Measurements from ENCODE around the gene MTHFS. TPM values are rescaled to one million over a fixed set of nuclear protein-coding genes. Genes with fewer than 3 reads are reported as not detected.

Gene MTHFS
- total RNA-seq, 1 donor from 2014 or later = 12.5 TPM

DNA sequence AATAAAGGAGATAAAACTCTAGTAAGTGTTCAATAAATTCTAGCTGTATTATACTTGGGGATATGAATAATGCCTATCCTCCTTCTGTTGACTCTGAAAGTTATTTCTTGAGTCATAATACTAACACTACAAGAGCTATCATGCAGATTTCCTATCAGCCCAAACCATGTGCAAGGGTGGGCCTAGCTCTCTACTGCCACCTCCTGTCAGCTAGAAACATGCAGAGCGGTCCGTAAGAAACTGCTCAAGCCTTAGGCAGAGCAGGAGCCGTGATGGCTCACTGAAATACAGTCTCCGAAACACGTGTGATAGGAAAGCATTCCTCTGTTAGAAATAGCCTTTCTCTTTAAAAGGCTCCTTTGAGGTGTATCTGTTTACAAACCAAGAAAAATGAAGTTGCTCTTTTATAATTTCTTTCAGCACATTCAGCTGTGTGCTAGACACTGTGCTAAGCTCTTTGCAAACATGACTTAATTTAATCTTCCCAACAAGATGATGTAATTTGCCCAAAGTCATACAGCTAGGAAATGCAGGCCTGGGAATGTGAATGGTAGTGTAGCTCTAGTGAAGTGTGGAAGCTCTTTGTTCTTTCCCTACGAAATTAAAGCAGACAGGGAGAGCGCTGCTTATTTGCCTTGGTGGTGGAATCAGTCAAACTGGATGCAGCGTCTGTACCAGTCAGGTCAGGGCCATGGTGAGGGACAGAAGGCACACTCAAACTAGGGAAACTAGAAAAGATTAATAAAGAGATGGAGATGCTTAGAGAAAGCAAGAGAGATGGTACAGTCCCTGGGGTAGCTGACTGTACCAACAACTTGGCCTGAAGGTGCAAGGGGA, 43.1 kb downstream of the MTHFS start:
- H3K4me3 ChIP-seq (ENCODE audit: low read depth, low read length) = no peak overlapping the region
- DNase-seq (ENCODE audit: low read depth) = peak; percentile 45
- TF ChIP-seq, protein P1, sequence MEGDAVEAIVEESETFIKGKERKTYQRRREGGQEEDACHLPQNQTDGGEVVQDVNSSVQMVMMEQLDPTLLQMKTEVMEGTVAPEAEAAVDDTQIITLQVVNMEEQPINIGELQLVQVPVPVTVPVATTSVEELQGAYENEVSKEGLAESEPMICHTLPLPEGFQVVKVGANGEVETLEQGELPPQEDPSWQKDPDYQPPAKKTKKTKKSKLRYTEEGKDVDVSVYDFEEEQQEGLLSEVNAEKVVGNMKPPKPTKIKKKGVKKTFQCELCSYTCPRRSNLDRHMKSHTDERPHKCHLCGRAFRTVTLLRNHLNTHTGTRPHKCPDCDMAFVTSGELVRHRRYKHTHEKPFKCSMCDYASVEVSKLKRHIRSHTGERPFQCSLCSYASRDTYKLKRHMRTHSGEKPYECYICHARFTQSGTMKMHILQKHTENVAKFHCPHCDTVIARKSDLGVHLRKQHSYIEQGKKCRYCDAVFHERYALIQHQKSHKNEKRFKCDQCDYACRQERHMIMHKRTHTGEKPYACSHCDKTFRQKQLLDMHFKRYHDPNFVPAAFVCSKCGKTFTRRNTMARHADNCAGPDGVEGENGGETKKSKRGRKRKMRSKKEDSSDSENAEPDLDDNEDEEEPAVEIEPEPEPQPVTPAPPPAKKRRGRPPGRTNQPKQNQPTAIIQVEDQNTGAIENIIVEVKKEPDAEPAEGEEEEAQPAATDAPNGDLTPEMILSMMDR (conservative IDR thresholded peaks at IDR 0.05; ENCODE audit: low read depth, low read length) = peak; percentile 100

DNA sequence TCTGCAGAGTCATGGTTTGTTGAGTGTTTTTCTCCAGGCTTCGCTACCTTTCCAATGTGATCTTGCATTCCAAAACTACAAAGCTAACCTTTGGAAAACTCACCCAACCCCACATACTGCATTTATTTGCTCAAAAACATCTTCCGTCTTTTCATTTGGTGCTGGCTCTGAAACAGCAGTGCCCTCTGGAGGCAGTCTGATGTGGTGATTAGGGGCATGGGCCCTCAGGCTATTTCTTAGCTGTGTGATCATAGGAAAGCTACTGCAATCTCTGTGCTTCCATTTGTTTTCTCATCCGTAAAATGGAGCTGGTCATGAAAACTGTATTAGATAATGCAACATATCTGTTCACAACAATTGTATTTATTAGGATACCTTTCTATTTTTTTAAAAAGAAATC, 47.0 kb downstream of the MTHFS start:
- H3K4me3 ChIP-seq (ENCODE audit: low read depth, low read length) = no peak overlapping the region
- TF ChIP-seq, protein P1 (conservative IDR thresholded peaks at IDR 0.05; ENCODE audit: low read depth, low read length) = peak; percentile 78
- no peak for DNase-seq (ENCODE audit: low read depth)

DNA sequence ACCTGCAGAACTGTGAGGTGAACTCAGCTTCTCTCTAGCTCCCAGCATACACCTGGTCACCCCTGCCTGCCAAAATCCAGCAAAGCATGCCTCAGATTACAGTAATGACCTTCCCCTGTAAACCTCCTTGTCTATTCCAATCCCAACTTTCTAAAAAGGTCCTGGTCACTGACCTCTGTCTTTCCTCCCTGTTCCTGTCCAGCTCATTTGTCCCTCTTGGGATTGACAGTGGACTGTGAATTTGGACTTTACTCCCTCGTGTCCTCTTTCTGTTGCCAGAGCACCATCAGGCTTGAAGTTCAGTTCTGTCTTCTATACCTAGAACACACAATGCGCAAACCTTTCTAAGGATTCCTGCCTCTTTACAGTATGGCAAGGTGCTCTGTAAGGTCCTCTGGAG, 50.3 kb downstream of the MTHFS start:
- DNase-seq (ENCODE audit: low read depth) = no peak
- no peak overlapping the region for H3K4me3 ChIP-seq (ENCODE audit: low read depth, low read length)
- TF ChIP-seq, protein P1 (conservative IDR thresholded peaks at IDR 0.05; ENCODE audit: low read depth, low read length) = no peak

DNA sequence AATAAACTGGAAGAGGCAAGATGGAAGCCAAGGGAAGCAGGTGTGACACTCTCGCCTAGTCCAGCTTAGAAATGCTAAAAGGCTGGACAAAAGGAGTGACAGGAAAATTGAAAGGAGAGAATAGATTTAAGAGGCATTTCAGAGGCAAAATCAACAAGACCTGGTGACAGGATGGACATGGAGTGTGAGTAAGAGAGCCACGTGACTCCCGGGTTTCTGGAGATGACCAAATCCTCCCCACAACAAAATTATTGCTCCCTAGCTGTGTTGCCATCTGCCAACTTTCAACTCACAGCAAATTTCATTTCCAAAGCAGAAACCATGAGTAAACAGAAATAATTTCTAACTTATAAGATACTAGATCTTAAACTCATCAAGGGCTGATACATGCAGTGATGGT, 52.6 kb downstream of the MTHFS start:
- H3K4me3 ChIP-seq (ENCODE audit: low read depth, low read length) = no peak overlapping the region
- no peak for DNase-seq (ENCODE audit: low read depth)
- TF ChIP-seq, protein P1 (conservative IDR thresholded peaks at IDR 0.05; ENCODE audit: low read depth, low read length) = no peak

DNA sequence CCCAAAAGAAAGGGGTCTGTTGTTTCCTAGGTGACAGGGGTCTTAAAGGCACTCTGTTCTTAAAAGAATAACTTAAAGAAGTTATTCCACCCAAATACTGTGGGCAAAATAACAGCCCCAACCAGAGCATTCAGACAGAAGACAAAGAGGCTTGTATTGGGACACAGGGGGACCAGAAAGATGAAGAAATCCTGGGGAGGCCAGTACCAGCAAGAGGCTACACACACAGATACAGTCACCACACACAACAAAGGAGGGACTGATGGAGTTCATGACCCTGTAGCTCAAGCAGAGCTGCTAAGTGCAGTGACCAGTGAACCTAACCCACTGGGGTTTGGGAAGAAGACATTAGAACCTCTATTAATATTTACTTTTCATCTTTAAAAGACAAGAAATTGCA, 59.0 kb downstream of the MTHFS start:
- no peak for DNase-seq (ENCODE audit: low read depth)
- TF ChIP-seq, protein P1 (conservative IDR thresholded peaks at IDR 0.05; ENCODE audit: low read depth, low read length) = no peak
- H3K4me3 ChIP-seq (ENCODE audit: low read depth, low read length) = no peak overlapping the region

DNA sequence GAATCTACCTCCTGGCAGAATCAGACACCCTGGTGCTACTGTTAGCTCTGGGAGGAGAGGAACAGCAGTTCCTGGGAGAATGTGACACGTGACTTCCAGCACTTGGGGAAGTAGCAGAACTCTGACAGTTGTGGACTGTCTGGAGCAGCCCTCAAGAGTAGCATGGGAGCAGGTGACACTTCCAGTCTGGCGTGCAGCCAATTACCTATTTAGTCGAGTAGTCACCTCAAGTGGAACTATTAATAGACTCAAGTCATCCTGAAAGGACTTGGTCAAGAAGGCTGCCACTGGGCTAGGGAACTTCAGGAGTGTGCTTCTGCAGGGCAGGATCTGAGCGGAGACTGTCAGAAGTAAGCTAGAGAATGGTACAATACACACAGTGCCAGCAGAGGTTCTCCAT, 62.3 kb downstream of the MTHFS start:
- no peak overlapping the region for H3K4me3 ChIP-seq (ENCODE audit: low read depth, low read length)
- TF ChIP-seq, protein P1 (conservative IDR thresholded peaks at IDR 0.05; ENCODE audit: low read depth, low read length) = no peak
- no peak for DNase-seq (ENCODE audit: low read depth)

All from epithelial cell of proximal tubule (primary cell).